ENCODE data around the gene WDR81.

- TF ChIP-seq ZNF18 (tag by site-specific recombination; IDR thresholded peaks at IDR 0.05): no peak
- no peak for TF ChIP-seq ZBTB11 (tag by site-specific recombination; conservative IDR thresholded peaks at IDR 0.05; ENCODE audit: low read depth)
- TF ChIP-seq CTCF (tag by site-specific recombination; IDR thresholded peaks at IDR 0.05): peak; percentile 90
- TF ChIP-seq ZNF175 (tag by site-specific recombination; IDR thresholded peaks at IDR 0.05): no peak
- no peak for TF ChIP-seq ZNF335 (tag by site-specific recombination; conservative IDR thresholded peaks at IDR 0.05)
- no peak for TF ChIP-seq BCL11B (tag by site-specific recombination; IDR thresholded peaks at IDR 0.05; ENCODE audit: low read depth)
- no peak for TF ChIP-seq ZNF433 (tag by site-specific recombination; IDR thresholded peaks at IDR 0.05; ENCODE audit: low read depth)
- no peak for TF ChIP-seq ZNF350 (tag by site-specific recombination; IDR thresholded peaks at IDR 0.05)
- TF ChIP-seq ZNF488 (tag by site-specific recombination; IDR thresholded peaks at IDR 0.05): no peak
- TF ChIP-seq ZNF707 (tag by site-specific recombination; IDR thresholded peaks at IDR 0.05): no peak
- TF ChIP-seq ZBTB10 (tag by site-specific recombination; IDR thresholded peaks at IDR 0.05): no peak
- no peak; the same call in 1 of the 2 replicates for TF ChIP-seq ZNF121 (tag by site-specific recombination; IDR thresholded peaks at IDR 0.05)
- no peak for TF ChIP-seq ZNF274 (IDR thresholded peaks at IDR 0.05; ENCODE audit: low read length)
- TF ChIP-seq ZNF274 (tag by site-specific recombination; IDR thresholded peaks at IDR 0.05; ENCODE audit: borderline replicate concordance): no peak
- no peak for TF ChIP-seq ZFP3 (tag by site-specific recombination; IDR thresholded peaks at IDR 0.05; ENCODE audit: low read depth)
Measured at GRCh38 chr17:1713878-1714426, 10.6 kb upstream of the WDR81 start.

Data from HEK293 (cell line).